Measurements from ENCODE around the gene MYO15B.

- TF ChIP-seq CTCF (IDR thresholded peaks at IDR 0.05; ENCODE audit: low read length) = no peak
- no peak for TF ChIP-seq EZH2 (IDR thresholded peaks at IDR 0.05; ENCODE audit: borderline replicate concordance, low read length)
Observed at GRCh38 chr17:75557075-75557851, 30.3 kb upstream of the MYO15B start.
